ENCODE measurements around the gene ABHD16A. TPM values are rescaled to one million over a fixed set of nuclear protein-coding genes. Genes with fewer than 3 reads are reported as not detected.
A peak's percentile ranks its signal among the peaks of the same experiment; 100 is the strongest.

Gene ABHD16A
- total RNA-seq (10 to 100 TPM; 55.8 to 80.7 (median 71.1) TPM), polyA plus RNA-seq (10 to 100 TPM; 30.2 to 42.3 (median 34.4) TPM)
- long read RNA-seq, donor 1, transcript ABHD16A-201 (20 exons, 2,103 nt) = major isoform, 5 of 7 reads
- long read RNA-seq, donor 1, partial matches to known transcripts = 0 of 7 reads
- long read RNA-seq, donor 1, other reads (novel, unspliced or antisense) = 0 of 7 reads
- long read RNA-seq, donor 2, transcript ABHD16A-201 (20 exons, 2,103 nt) = major isoform, 8 of 9 reads
- long read RNA-seq, donor 2, partial matches to known transcripts = 0 of 9 reads
- long read RNA-seq, donor 2, other reads (novel, unspliced or antisense) = 0 of 9 reads

DNA sequence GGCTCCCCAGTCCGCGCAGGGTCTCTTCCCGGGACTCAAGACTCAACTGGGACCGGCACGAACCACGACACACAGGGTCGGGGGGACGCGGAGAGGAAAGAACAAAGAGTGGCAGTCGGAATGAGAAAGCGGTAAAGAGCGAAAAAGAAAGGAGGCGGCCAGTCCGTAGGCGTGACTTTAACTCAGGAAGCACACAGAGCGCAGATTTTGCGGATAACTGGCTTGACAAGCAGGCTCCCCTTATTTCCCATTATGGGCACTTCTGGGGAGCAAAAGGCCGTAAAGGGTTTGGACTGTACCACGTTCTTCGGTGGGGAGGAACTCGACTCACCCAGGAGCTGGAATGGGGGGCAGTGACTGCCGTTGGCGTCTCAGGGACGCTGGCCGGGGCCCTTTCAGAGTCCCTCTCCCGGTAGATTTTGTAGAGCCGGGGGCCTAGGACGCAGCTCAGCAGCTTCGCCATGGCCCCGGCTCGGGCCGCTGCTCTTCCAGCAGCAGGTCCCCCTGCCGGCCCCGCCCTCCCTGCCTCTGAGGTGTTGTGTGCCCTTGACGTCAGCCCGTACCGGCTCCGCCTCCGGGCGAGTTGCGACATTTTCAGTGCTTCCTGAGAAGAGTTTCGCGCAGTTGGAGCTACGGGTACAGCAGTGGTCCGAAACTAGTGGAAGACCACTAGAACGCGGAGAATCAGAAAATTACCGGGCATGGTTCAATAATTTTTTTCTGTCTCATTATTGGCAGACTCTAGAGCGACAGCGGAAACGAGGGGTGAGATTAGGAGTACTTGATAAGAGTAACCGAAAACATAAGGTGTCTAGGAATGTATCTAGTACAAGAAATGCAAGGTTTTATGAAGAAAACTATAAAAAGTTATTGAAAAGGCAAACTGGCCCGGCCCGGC is at the start of gene ABHD16A:
ABHD16A (minus strand) TSS at position 506 of the 898 bp plus-strand sequence; CDS start at position 463, 43 bp downstream.
- peaks cover 15 to 54% (median 35%) of the 10 kb centered on the region in 6 donors for H3K4me1 ChIP-seq
- TF ChIP-seq POLR2A (IDR thresholded peaks at IDR 0.05) (peak; percentile 89 to 94 (median 92)), POLR2AphosphoS5 (IDR thresholded peaks at IDR 0.05) (peak; percentile 98 to 99 (median 99))
- TF ChIP-seq, protein P1, sequence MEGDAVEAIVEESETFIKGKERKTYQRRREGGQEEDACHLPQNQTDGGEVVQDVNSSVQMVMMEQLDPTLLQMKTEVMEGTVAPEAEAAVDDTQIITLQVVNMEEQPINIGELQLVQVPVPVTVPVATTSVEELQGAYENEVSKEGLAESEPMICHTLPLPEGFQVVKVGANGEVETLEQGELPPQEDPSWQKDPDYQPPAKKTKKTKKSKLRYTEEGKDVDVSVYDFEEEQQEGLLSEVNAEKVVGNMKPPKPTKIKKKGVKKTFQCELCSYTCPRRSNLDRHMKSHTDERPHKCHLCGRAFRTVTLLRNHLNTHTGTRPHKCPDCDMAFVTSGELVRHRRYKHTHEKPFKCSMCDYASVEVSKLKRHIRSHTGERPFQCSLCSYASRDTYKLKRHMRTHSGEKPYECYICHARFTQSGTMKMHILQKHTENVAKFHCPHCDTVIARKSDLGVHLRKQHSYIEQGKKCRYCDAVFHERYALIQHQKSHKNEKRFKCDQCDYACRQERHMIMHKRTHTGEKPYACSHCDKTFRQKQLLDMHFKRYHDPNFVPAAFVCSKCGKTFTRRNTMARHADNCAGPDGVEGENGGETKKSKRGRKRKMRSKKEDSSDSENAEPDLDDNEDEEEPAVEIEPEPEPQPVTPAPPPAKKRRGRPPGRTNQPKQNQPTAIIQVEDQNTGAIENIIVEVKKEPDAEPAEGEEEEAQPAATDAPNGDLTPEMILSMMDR (IDR thresholded peaks at IDR 0.05 in 8 of 11, conservative IDR thresholded peaks at IDR 0.05 in 3 of 11) = peak in 7 of 11 experiments; percentile 25 to 58 (median 48)
- peak; percentile 100 for DNase-seq
- H3K27ac ChIP-seq = peak within 1 kb of the TSS; percentile 97 to 100 (median 99)
- no peaks in the 10 kb centered on the region for H3K9me3 ChIP-seq
- intact Hi-C loops (cut with DNase I; ENCODE audit: low total_unique reads) = no loop called here
- no peaks in the 10 kb centered on the region for H3K27me3 ChIP-seq (replicated peaks in 1 of 7)
- WGBS, 5 donors = 1 to 2% (median 1%) methylated on average over 42 to 54 of the region's 54 CpGs
- H3K36me3 ChIP-seq = peaks cover 0 to 37% (median 22%) of the 10 kb centered on the region in 6 donors
- H3K4me3 ChIP-seq = peak within 1 kb of the TSS; percentile 52 to 82 (median 61)

DNA sequence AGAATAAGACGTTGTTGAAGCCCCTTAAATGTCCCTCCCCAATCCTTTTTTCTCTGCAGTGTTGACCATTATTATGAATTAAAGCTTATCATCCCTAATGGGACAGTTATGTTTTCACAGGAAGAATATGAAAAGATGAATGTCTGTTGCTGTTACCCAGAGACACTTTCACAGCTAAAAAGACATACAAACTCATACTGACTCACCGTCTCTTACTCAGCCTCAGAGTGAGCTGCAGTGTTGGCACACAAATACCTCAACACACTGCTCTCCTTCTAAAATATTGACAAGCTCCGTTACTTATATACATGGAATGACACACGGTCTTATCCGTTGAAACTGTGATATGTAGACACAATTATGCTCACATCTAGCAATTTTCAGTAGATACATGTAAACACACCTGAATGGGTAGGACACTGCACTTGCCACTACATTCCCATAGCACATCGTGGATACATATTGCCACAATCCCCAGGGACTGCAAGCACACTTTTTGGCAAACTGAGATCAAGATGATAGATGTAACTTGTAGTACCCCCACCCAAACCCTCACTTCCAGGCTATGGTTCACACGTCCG is 49.7 kb upstream of the ABHD16A start:
- Histone ChIP-seq H3K27me3 (replicated peaks in 1 of 7) (no peaks in the 10 kb centered on the region), H3K4me1 (no peaks in the 10 kb centered on the region), H3K4me3 (no peak overlapping the region), H3K27ac (no peak overlapping the region), H3K9me3 (no peaks in the 10 kb centered on the region), H3K36me3 (no peaks in the 10 kb centered on the region)
- TF ChIP-seq POLR2A (IDR thresholded peaks at IDR 0.05) (no peak), POLR2AphosphoS5 (IDR thresholded peaks at IDR 0.05) (no peak)
- TF ChIP-seq, protein P1 (IDR thresholded peaks at IDR 0.05 in 8 of 11, conservative IDR thresholded peaks at IDR 0.05 in 3 of 11) = no peak
- intact Hi-C loops (cut with DNase I; ENCODE audit: low total_unique reads) = no loop called here
- WGBS, 5 donors = 76 to 87% (median 83%) methylated on average over 6 to 8 of the region's 8 CpGs
- no peak for DNase-seq

DNA sequence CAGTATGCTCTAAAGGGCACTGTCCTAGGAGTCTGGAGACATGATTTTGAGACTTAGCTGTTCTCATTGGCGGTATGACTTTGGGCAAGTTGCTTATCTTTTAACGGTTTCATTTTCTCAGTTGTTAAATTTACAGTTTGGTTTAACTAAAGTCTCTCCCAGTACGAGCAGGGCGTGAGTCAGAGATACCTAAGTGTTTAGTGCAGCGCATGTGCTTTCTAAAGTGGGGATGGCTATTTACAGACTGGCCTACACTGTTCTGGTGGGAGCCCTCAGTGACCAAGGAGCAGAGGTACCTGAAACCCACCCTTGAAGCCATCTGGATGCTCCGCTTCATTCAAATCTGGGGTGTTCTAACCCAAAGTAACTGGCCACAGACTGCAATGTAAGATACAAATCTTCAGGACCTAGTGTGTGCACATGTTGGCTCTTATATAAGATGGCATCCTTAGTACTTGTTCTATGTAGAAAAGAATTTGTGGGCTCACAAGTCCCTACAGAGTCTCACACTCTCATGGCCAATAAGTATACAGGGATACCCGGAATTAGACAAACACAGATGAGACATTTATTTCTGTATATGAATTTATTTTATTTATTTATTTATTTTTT is 47.4 kb upstream of the ABHD16A start:
- DNase-seq = no peak
- Histone ChIP-seq H3K27me3 (replicated peaks in 1 of 7) (no peaks in the 10 kb centered on the region), H3K4me3 (no peak overlapping the region), H3K36me3 (peaks cover 0 to 4% (median 0%) of the 10 kb centered on the region in 6 donors), H3K9me3 (no peaks in the 10 kb centered on the region), H3K27ac (no peak overlapping the region), H3K4me1 (no peaks in the 10 kb centered on the region)
- 93 to 96% (median 94%) methylated on average over 7 of the region's 7 CpGs for WGBS, 5 donors
- intact Hi-C loops (cut with DNase I; ENCODE audit: low total_unique reads) = no loop called here
- TF ChIP-seq, protein P1 (IDR thresholded peaks at IDR 0.05 in 8 of 11, conservative IDR thresholded peaks at IDR 0.05 in 3 of 11) = no peak
- TF ChIP-seq POLR2A (IDR thresholded peaks at IDR 0.05) = no peak
- no peak for TF ChIP-seq POLR2AphosphoS5 (IDR thresholded peaks at IDR 0.05)
